Esophagus (tissue), 2 donors: Measurements from ENCODE around the gene MAP1LC3B2. TPM values are rescaled to one million over a fixed set of nuclear protein-coding genes. Genes with fewer than 3 reads are reported as not detected.

Experiments used
- H3K27ac ChIP-seq, 2 donors: one replicate each; pipeline ENCODE4 v1.5.1; 2013; ENCODE audit warnings: low read depth in 2 of 2, mild to moderate bottlenecking in 2 of 2, inconsistent platforms in 1 of 2, low read length in 1 of 2, moderate library complexity in 1 of 2
- H3K27me3 ChIP-seq, 2 donors: one replicate each; pipeline ENCODE4 v1.6.1; 2013; ENCODE audit warnings: low read length in 2 of 2, control low read depth in 1 of 2, mild to moderate bottlenecking in 1 of 2; ENCODE audit not compliant: insufficient read depth in 2 of 2, control insufficient read depth in 1 of 2
- H3K36me3 ChIP-seq, 2 donors: one replicate each; pipeline ENCODE4 v1.6.1; 2013; ENCODE audit warnings: low read length in 1 of 2; ENCODE audit not compliant: control insufficient read depth in 2 of 2, insufficient read depth in 2 of 2
- H3K4me1 ChIP-seq, 2 donors: one replicate each; pipeline ENCODE4 v1.6.1; 2013; ENCODE audit warnings: low read length in 1 of 2; ENCODE audit not compliant: control insufficient read depth in 2 of 2, insufficient read depth in 2 of 2
- H3K4me3 ChIP-seq, 2 donors: one replicate each; pipeline ENCODE4 v1.5.1; 2013; ENCODE audit warnings: low read length in 2 of 2, mild to moderate bottlenecking in 2 of 2, low read depth in 1 of 2, moderate library complexity in 1 of 2
- H3K9me3 ChIP-seq, 2 donors: one replicate each; pipeline ENCODE4 v1.6.1; 2013; ENCODE audit warnings: mild to moderate bottlenecking in 2 of 2, low read depth in 1 of 2, low read length in 1 of 2, moderate library complexity in 1 of 2; ENCODE audit not compliant: control insufficient read depth in 2 of 2, insufficient read depth in 1 of 2
- WGBS, 2 donors: extraction: QIAGEN DNeasy Blood & Tissue Kit; methylation state at CpG; one replicate each; pipeline ENCODE4 v1.1.7; 2013; 5-methylcytosine and 5-hydroxymethylcytosine counted together
- polyA plus RNA-seq, 2 donors: library from polyadenylated mRNA; stranded (reverse); fragments of 200-250 nt; gene quantifications; one replicate each; pipeline ENCODE4 v1.2.3, GENCODE V29; 2013
- donor health status: healthy with polysubstance abuse.
- donor health status: Bipolar disorder and iron deficiency.

The MAP1LC3B2 gene
- polyA plus RNA-seq, 2 donors: 1.0 to 1.9 TPM

DNA sequence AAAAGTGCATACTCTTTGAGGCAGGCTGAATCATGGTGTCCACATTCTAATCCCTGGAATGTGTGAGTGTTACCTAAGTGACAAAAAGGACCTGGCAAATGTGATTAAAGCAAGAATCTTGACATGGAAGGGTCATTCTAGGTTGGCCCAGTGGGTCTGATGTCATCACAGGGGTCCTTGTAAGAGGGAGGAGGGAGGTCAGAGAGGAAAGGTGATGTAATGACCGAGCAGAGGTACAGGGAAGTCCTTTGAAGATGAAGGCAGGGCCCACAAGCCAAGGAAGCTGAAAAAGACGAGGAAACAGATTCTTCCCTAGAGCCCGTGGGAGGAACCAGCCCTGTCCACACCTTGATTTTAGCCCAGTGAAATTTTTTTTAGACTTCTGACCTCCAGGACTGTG, 60.1 kb downstream of the MAP1LC3B2 start:
- H3K9me3 ChIP-seq: no peaks in the 10 kb centered on the region
- no peaks in the 10 kb centered on the region for H3K27me3 ChIP-seq
- H3K4me1 ChIP-seq: no peaks in the 10 kb centered on the region
- no peak overlapping the region for H3K27ac ChIP-seq
- H3K4me3 ChIP-seq: no peak overlapping the region
- H3K36me3 ChIP-seq: no peaks in the 10 kb centered on the region
- 65 to 75% methylated on average over 3 of the region's 3 CpGs for WGBS, 2 donors

DNA sequence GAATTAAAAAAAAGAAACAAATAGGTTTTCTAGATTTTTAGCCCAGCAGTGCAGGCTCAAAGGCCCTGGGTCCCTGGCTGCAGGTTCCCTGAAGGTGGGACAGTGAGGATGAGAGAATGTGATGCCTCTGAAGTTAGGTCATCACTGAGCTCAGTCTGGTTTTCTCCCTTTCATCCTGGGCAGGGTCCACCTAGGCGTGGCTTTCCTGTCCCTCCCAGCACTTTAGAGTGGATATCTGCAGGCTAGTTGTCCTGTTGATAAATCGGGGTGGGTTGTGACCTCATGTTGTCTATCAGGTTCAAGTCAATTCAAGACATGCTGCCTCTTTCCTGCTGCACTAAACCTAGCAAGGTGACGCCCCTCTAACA, 60.9 kb downstream of the MAP1LC3B2 start:
- no peaks in the 10 kb centered on the region for H3K4me1 ChIP-seq
- no peaks in the 10 kb centered on the region for H3K36me3 ChIP-seq
- 67 to 68% methylated on average over 3 of the region's 3 CpGs for WGBS, 2 donors
- H3K27ac ChIP-seq: no peak overlapping the region
- no peaks in the 10 kb centered on the region for H3K27me3 ChIP-seq
- H3K4me3 ChIP-seq: no peak overlapping the region
- H3K9me3 ChIP-seq: no peaks in the 10 kb centered on the region

DNA sequence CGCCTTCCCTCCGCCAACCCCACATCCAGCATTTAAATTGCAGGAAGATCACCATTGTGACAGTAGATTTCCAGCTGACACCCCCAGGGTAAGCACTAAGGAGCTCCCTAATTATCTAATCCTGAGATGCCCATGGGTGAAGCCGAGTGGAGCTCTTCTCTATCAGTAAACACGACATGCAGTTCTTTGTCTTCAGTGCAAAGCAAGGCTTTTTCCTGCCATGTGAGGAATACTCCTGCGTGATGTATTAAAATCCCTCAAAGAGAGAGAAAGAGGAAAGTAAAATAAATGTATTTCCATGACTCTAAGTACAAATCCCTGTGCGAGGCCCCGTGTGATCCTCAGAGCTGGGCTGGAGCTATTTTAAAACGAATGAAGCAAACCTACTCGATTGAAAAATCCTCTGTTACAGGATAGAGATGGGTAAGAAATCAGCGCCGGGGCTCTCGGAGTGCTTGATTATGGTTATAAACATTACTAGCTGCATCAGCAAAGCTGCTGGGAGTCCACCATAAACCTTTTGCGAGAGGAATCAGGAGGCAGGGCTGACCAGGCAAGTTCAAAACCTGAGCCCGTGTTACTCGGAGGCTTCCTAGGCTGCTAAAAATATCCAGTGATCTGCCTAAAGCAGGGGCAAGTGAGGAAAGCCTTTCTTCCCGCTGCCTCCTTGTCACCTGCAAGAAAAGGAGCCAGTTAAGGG, 61.5 kb downstream of the MAP1LC3B2 start:
- H3K27ac ChIP-seq: no peak overlapping the region
- no peak overlapping the region for H3K4me3 ChIP-seq
- no peaks in the 10 kb centered on the region for H3K9me3 ChIP-seq
- H3K4me1 ChIP-seq: no peaks in the 10 kb centered on the region
- whole genome bisulfite sequencing, 2 donors: 67 to 75% methylated on average over 16 of the region's 16 CpGs
- no peaks in the 10 kb centered on the region for H3K36me3 ChIP-seq
- no peaks in the 10 kb centered on the region for H3K27me3 ChIP-seq

DNA sequence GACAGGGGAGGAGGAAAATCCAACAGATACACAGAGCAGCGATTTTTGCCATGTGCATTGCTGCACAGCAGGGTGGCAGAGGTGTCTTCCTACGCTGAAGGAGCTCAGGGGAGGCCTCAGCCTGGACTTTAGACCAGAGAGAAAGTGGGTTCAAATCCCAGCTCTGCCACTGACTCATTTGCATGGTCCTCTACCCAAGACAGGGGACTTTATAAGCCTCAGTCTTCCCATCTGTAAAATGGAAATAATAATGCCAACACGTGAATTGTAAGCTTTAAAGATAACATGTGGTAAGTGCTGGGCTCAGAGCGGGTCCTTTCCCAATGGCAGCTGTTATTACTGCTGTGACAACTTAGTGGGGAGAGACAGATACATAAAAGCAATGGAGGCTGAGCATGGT, 62.0 kb downstream of the MAP1LC3B2 start:
- H3K27ac ChIP-seq: no peak overlapping the region
- WGBS, 2 donors: 82 to 88% methylated on average over 4 of the region's 4 CpGs
- H3K27me3 ChIP-seq: no peaks in the 10 kb centered on the region
- H3K4me3 ChIP-seq: no peak overlapping the region
- H3K36me3 ChIP-seq: no peaks in the 10 kb centered on the region
- no peaks in the 10 kb centered on the region for H3K9me3 ChIP-seq
- no peaks in the 10 kb centered on the region for H3K4me1 ChIP-seq

DNA sequence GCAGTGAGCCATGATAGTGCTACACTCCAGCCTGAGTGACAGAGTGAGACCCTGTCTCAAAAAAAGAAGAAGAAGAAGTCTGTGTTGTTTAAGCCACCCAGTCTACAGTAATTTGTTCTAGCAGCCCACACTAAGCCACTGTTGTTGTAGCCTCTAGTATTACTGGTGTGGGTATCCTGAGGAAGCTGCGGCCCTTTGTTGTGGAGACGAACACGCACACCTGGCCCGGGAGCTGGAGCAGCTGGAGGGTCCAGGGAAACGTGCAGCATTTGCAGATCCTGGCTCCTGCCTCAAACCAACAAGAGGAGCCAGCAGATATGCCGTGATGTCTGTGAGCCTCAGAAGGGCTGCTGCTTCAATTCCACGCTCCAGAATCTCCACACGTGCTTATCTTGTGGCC, 65.3 kb downstream of the MAP1LC3B2 start:
- Histone ChIP-seq H3K36me3 (no peaks in the 10 kb centered on the region), H3K9me3 (no peaks in the 10 kb centered on the region), H3K27ac (no peak overlapping the region), H3K27me3 (no peaks in the 10 kb centered on the region), H3K4me3 (no peak overlapping the region), H3K4me1 (peaks cover 2 to 3% of the 10 kb centered on the region in 2 donors)
- WGBS, 2 donors: 52 to 71% methylated on average over 8 of the region's 8 CpGs

DNA sequence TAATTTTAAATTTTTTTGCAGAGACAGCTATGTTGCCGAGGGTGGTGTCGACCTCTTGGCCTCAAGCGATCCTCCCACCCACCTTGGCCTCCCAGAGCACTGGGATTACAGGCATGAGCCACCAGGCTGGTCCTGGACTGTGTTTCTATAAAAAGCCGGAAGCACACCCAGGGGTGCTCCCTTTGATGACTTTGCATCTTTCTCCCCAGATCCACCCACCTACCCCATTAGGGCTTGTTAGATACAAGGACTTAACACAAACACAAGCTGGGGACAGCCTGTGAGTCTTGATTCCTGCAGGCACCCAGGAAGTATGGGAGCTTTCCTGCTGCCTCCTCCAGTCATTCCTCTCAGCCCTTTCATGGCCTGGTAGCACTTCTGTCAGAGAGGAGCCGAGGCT, 67.0 kb downstream of the MAP1LC3B2 start:
- Histone ChIP-seq H3K4me1 (peaks cover 2 to 3% of the 10 kb centered on the region in 2 donors), H3K9me3 (no peaks in the 10 kb centered on the region), H3K27ac (no peak overlapping the region), H3K36me3 (no peaks in the 10 kb centered on the region), H3K27me3 (no peaks in the 10 kb centered on the region), H3K4me3 (no peak overlapping the region)
- 88 to 89% methylated on average over 5 of the region's 5 CpGs for WGBS, 2 donors

Other genes with a start within 250 kb of the MAP1LC3B2 start
- 10 to 100 TPM in 1 of 2 donors, 1 to 10 TPM in 1; 7.8 to 10.1 TPM for gene SPRING1, start 178.7 kb downstream of the MAP1LC3B2 start, polyA plus RNA-seq
- gene RNFT2, start 178.9 kb downstream of the MAP1LC3B2 start, polyA plus RNA-seq: under 1 TPM; 0.09 to 0.28 TPM